Stimulated activated CD4-positive, alpha-beta T cell treated with anti-CD3 and anti-CD28 coated beads, Interleukin-4, amount 100 ng/mL, for 48 hours (primary cell): Measurements from ENCODE around the gene SMOC2.
"Not testable (repeated sequence)": the region's sequence is repeated elsewhere in the genome, so short reads cannot be mapped to it uniquely, and the experiment has no call there.

Source experiments
- DNase-seq, 2 donors: peaks; one replicate each; pipeline ENCODE4 v3.0.0-alpha.2; 2020; ENCODE audit warnings: low read depth in 2 of 2

The SMOC2 gene

GRCh38 chr6:168600381-168600780 lies 159.4 kb downstream of the SMOC2 start:
- DNase-seq: no peak

- DNase-seq: no peak
These were observed 160.1 kb downstream of the SMOC2 start for GRCh38 chr6:168601111-168601510.

GRCh38 chr6:168601546-168601945 lies 160.6 kb downstream of the SMOC2 start:
- no peak for DNase-seq

- no peak for DNase-seq
These were observed 161.6 kb downstream of the SMOC2 start for GRCh38 chr6:168602576-168602975.

GRCh38 chr6:168603234-168603633 lies 162.2 kb downstream of the SMOC2 start:
- DNase-seq: no peak

- DNase-seq: no peak
These were observed 165.0 kb downstream of the SMOC2 start for GRCh38 chr6:168605964-168606363.

- DNase-seq: no peak
These were observed 165.7 kb downstream of the SMOC2 start for GRCh38 chr6:168606722-168607121.

GRCh38 chr6:168607272-168608112 lies 166.5 kb downstream of the SMOC2 start:
- DNase-seq: no peak

- no peak for DNase-seq
These were observed 167.1 kb downstream of the SMOC2 start for GRCh38 chr6:168608113-168608400.

GRCh38 chr6:168609026-168609685 lies 168.2 kb downstream of the SMOC2 start:
- DNase-seq: no peak

- DNase-seq: no peak
These were observed 169.0 kb downstream of the SMOC2 start for GRCh38 chr6:168609914-168610490.

- DNase-seq: not testable (repeated sequence)
These were observed 170.0 kb downstream of the SMOC2 start for GRCh38 chr6:168610966-168611365.

GRCh38 chr6:168611691-168612090 lies 170.7 kb downstream of the SMOC2 start:
- DNase-seq: no peak

- no peak for DNase-seq
These were observed 171.6 kb downstream of the SMOC2 start for GRCh38 chr6:168612586-168612985.

GRCh38 chr6:168615837-168616236 lies 174.9 kb downstream of the SMOC2 start:
- DNase-seq: no peak

GRCh38 chr6:168616816-168617765 lies 176.1 kb downstream of the SMOC2 start:
- DNase-seq: no peak

GRCh38 chr6:168618546-168619315 lies 177.7 kb downstream of the SMOC2 start:
- DNase-seq: no peak

- no peak for DNase-seq
These were observed 178.8 kb downstream of the SMOC2 start for GRCh38 chr6:168619560-168620314.

GRCh38 chr6:168620578-168620977 lies 179.6 kb downstream of the SMOC2 start:
- no peak for DNase-seq

GRCh38 chr6:168623736-168624135 lies 182.8 kb downstream of the SMOC2 start:
- DNase-seq: no peak
